ENCODE results near the gene CYB5R4. TPM values are rescaled to one million over a fixed set of nuclear protein-coding genes. Genes with fewer than 3 reads are reported as not detected.

The CYB5R4 gene
- total RNA-seq, 1 experiment from 2014 or later: 24.0 TPM

- Histone ChIP-seq H3K27me3 (ENCODE audit: insufficient read depth, low read length) (no peaks in the 10 kb centered on the region), H3K9me3 (ENCODE audit: control insufficient read depth in 1 of 2, insufficient read depth in 1 of 2, low read depth in 1 of 2, low read length in 2 of 2) (no peaks in the 10 kb centered on the region), H3K9me2 (ENCODE audit: insufficient read depth) (no peaks in the 10 kb centered on the region), H2AFZ (ENCODE audit: low read depth, low read length, poor library complexity, severe bottlenecking) (no peak overlapping the region), H3K4me3 (replicated peaks in 1 of 2; ENCODE audit: low read depth in 1 of 2, low read length in 2 of 2) (no peak overlapping the region), H3K27ac (ENCODE audit: low read depth, low read length) (no peak overlapping the region), H3K9ac (ENCODE audit: low read length) (no peak overlapping the region), H3K4me1 (ENCODE audit: control insufficient read depth in 1 of 2, insufficient read depth in 2 of 2, low read length in 2 of 2) (no peaks in the 10 kb centered on the region), H3K36me3 (ENCODE audit: control insufficient read depth in 1 of 2, insufficient read depth in 2 of 2, low read length in 2 of 2) (no peaks in the 10 kb centered on the region), H4K20me1 (ENCODE audit: insufficient read depth) (no peaks in the 10 kb centered on the region), H3K4me2 (ENCODE audit: low read length) (no peak overlapping the region), H3K79me2 (ENCODE audit: insufficient read depth, low read length) (no peaks in the 10 kb centered on the region)
- intact Hi-C loops (cut with micrococcal nuclease): no loop called here
- RAD21 ChIA-PET (ENCODE audit: low non-redundant PET in 1 of 2, low total read pairs in 2 of 2, uncharacterized antibody in 2 of 2, unreplicated experiment in 2 of 2): no interaction called here
- ATAC-seq (no peak), DNase-seq (ENCODE audit: low read depth, low spot score) (no peak)
- CTCF ChIA-PET: no interaction called here
- POLR2A ChIA-PET: no interaction called here
- BruUV-seq (replicated peaks): no TSS peak
- no peak for TF ChIP-seq MAX (IDR thresholded peaks at IDR 0.05)
- TF ChIP-seq SRF (IDR thresholded peaks at IDR 0.05; ENCODE audit: low read depth): no peak
- no peak for TF ChIP-seq SP1 (IDR thresholded peaks at IDR 0.05; ENCODE audit: low read depth)
Observed at GRCh38 chr6:83920017-83920416, 60.5 kb downstream of the CYB5R4 start.

- H3K79me2 ChIP-seq (ENCODE audit: insufficient read depth, low read length): no peaks in the 10 kb centered on the region
- ChIA-PET RAD21 (ENCODE audit: low non-redundant PET in 1 of 2, low total read pairs in 2 of 2, uncharacterized antibody in 2 of 2, unreplicated experiment in 2 of 2) (no interaction called here), CTCF (no interaction called here), POLR2A (no interaction called here)
- DNase-seq (ENCODE audit: low read depth, low spot score): no peak
- no peaks in the 10 kb centered on the region for H3K4me1 ChIP-seq (ENCODE audit: control insufficient read depth in 1 of 2, insufficient read depth in 2 of 2, low read length in 2 of 2)
- no peaks in the 10 kb centered on the region for H3K27me3 ChIP-seq (ENCODE audit: insufficient read depth, low read length)
- H4K20me1 ChIP-seq (ENCODE audit: insufficient read depth): no peaks in the 10 kb centered on the region
- H3K9me2 ChIP-seq (ENCODE audit: insufficient read depth): no peaks in the 10 kb centered on the region
- H3K27ac ChIP-seq (ENCODE audit: low read depth, low read length): no peak overlapping the region
- H3K4me2 ChIP-seq (ENCODE audit: low read length): no peak overlapping the region
- no peak for TF ChIP-seq EZH2phosphoT487 (IDR thresholded peaks at IDR 0.05; ENCODE audit: borderline replicate concordance)
- no peak for TF ChIP-seq RAD21 (IDR thresholded peaks at IDR 0.05; ENCODE audit: low read depth)
- TF ChIP-seq SIN3A (IDR thresholded peaks at IDR 0.05; ENCODE audit: low read depth): no peak
- TF ChIP-seq ZFX (IDR thresholded peaks at IDR 0.05): no peak
- TF ChIP-seq POLR2AphosphoS5 (IDR thresholded peaks at IDR 0.05; ENCODE audit: low read depth, low read length): no peak
- TF ChIP-seq CBX3 (IDR thresholded peaks at IDR 0.05; ENCODE audit: low read depth): no peak
- TF ChIP-seq EGR1 (IDR thresholded peaks at IDR 0.05; ENCODE audit: low read depth): no peak
- no peak for TF ChIP-seq SRF (IDR thresholded peaks at IDR 0.05; ENCODE audit: low read depth)
- no peak for TF ChIP-seq ATF3 (IDR thresholded peaks at IDR 0.05)
- TF ChIP-seq CEBPB (IDR thresholded peaks at IDR 0.05; ENCODE audit: low read depth): no peak
- TF ChIP-seq ZNF274 (IDR thresholded peaks at IDR 0.05; ENCODE audit: low read depth, low read length): no peak
- no peak for TF ChIP-seq FOSL1 (IDR thresholded peaks at IDR 0.05; ENCODE audit: low read depth)
- TF ChIP-seq CTCF (IDR thresholded peaks at IDR 0.05 in 2 of 3, conservative IDR thresholded peaks at IDR 0.05 in 1 of 3; ENCODE audit: borderline replicate concordance in 1 of 3, insufficient read depth in 1 of 3, low read depth in 2 of 3, low read length in 2 of 3): no peak
- no peak for TF ChIP-seq YY1 (IDR thresholded peaks at IDR 0.05; ENCODE audit: extremely low read depth, insufficient replicate concordance, low read depth, low read length)
- no peak for TF ChIP-seq TCF7L2 (IDR thresholded peaks at IDR 0.05; ENCODE audit: borderline replicate concordance, extremely low read depth, insufficient read depth, insufficient read length)
- no peak for TF ChIP-seq POLR2A (IDR thresholded peaks at IDR 0.05; ENCODE audit: borderline replicate concordance, extremely low read depth, insufficient read depth, insufficient read length)
- no peak for TF ChIP-seq EZH2 (IDR thresholded peaks at IDR 0.05)
- TF ChIP-seq MAX (IDR thresholded peaks at IDR 0.05): no peak
- no peaks in the 10 kb centered on the region for H3K36me3 ChIP-seq (ENCODE audit: control insufficient read depth in 1 of 2, insufficient read depth in 2 of 2, low read length in 2 of 2)
- no peaks in the 10 kb centered on the region for H3K9me3 ChIP-seq (ENCODE audit: control insufficient read depth in 1 of 2, insufficient read depth in 1 of 2, low read depth in 1 of 2, low read length in 2 of 2)
- no peak for ATAC-seq
- H2AFZ ChIP-seq (ENCODE audit: low read depth, low read length, poor library complexity, severe bottlenecking): no peak overlapping the region
- intact Hi-C loops (cut with micrococcal nuclease): no loop called here
- no peak overlapping the region for H3K9ac ChIP-seq (ENCODE audit: low read length)
- BruUV-seq (replicated peaks): no TSS peak
- H3K4me3 ChIP-seq (replicated peaks in 1 of 2; ENCODE audit: low read depth in 1 of 2, low read length in 2 of 2): no peak overlapping the region
Observed at GRCh38 chr6:83921315-83921714, 61.8 kb downstream of the CYB5R4 start.

Data from HCT116 (cell line).